Measurements from ENCODE around the gene INAFM2.

DNA sequence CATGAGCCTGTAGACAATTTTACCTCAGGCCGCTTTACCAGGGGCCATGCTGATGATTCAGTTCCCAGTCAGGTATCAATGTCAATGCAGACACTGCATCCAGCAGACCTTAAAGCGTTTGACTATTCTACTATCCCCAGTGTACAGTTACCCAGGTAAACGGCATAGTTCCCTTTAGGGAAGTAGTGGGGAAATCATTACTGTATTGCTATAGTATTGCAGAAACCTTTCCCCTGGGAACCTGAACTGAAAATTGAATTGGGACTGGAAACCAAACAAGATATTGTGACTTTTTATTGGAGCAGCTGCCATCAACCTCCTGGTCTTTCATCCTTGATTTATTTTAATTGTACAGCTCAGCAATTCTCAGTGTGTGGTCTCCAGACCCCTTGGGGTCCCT lies 6.6 kb upstream of the INAFM2 start:
- TF ChIP-seq, protein P1, sequence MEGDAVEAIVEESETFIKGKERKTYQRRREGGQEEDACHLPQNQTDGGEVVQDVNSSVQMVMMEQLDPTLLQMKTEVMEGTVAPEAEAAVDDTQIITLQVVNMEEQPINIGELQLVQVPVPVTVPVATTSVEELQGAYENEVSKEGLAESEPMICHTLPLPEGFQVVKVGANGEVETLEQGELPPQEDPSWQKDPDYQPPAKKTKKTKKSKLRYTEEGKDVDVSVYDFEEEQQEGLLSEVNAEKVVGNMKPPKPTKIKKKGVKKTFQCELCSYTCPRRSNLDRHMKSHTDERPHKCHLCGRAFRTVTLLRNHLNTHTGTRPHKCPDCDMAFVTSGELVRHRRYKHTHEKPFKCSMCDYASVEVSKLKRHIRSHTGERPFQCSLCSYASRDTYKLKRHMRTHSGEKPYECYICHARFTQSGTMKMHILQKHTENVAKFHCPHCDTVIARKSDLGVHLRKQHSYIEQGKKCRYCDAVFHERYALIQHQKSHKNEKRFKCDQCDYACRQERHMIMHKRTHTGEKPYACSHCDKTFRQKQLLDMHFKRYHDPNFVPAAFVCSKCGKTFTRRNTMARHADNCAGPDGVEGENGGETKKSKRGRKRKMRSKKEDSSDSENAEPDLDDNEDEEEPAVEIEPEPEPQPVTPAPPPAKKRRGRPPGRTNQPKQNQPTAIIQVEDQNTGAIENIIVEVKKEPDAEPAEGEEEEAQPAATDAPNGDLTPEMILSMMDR (tag by site-specific recombination; IDR thresholded peaks at IDR 0.05): no peak
- no peak for TF ChIP-seq ZNF239 (tag by site-specific recombination; IDR thresholded peaks at IDR 0.05)
- no peak for TF ChIP-seq ZNF24 (tag by site-specific recombination; IDR thresholded peaks at IDR 0.05)
- TF ChIP-seq ZNF274 (IDR thresholded peaks at IDR 0.05; ENCODE audit: low read length): no peak
- TF ChIP-seq ZNF274 (tag by site-specific recombination; IDR thresholded peaks at IDR 0.05; ENCODE audit: borderline replicate concordance): no peak
- no peak for TF ChIP-seq ZNF621 (tag by site-specific recombination; IDR thresholded peaks at IDR 0.05)
- TF ChIP-seq ZBTB26 (tag by site-specific recombination; optimal IDR thresholded peaks at IDR 0.05): no peak
- no peak for TF ChIP-seq ZNF311 (tag by site-specific recombination; IDR thresholded peaks at IDR 0.05; ENCODE audit: borderline replicate concordance)
- TF ChIP-seq ZNF510 (tag by site-specific recombination; IDR thresholded peaks at IDR 0.05; ENCODE audit: insufficient replicate concordance): no peak
